HG03520 (cell line): Measurements from ENCODE around the gene CLASP1.
"Not testable (repeated sequence)": the region's sequence is repeated elsewhere in the genome, so short reads cannot be mapped to it uniquely, and the experiment has no call there.

Source experiments
- ATAC-seq: cut with Tn5 transposase; IDR thresholded peaks from one replicate; pipeline ENCODE4 v1.9.1; 2021; ENCODE audit warnings: mild to moderate bottlenecking, moderate library complexity; ENCODE audit not compliant: unreplicated experiment

Gene CLASP1

DNA sequence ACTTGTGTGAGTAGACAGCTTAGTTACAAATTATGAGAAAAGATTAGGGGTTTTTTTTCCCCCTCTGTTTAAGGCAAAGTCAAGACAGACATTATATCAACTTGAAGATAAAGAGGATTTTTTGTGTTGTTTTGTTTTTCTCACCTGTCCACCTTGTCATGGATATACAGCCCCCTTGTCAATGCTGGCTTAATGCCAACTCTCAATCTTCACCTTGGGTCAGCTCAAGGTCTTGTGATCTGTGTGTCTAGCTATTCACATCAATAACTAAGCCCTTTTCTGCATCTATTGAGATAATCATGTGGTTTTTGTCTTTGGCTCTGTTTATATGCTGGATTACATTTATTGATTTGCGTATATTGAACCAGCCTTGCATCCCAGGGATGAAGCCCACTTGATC lies 211.0 kb downstream of the CLASP1 start:
- ATAC-seq = not testable (repeated sequence)

DNA sequence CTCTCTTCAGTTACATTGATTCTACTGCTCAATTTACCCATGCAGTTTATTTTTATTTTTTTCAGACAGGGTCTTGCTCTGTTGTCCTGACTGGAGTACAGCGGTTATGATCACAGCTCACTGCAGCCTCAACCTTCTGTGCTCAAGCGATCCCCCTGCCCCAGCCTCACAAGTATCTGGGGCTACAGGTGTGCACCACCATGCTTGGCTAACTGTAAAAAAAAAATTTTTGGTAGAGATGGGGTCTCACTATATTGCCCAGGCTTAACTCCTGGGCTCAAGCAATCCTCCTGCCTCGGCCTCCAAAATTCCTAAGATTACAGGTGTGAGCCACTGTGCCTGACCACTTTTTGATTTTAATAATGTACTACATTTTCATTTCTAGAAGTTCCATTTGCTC lies 212.3 kb downstream of the CLASP1 start:
- ATAC-seq = no peak

DNA sequence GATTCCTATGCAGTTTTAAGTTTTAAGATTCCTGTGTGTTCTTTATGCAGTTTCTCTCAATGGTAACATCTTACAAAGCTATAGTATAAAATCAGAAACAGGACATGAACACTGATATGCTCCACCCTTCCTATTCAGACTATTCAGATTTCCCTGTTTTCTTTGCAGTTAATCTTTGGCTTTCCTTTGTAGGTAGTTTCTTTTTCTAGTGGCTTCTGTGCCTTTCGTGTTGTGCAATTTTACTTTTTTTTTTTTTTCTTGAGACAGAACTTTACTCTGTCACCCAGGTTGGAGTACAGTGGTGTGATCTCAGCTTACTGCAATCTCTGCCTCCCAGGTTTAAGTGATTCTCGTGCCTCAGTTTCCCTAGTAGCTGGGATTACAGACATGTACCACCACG lies 213.5 kb downstream of the CLASP1 start:
- no peak for ATAC-seq

DNA sequence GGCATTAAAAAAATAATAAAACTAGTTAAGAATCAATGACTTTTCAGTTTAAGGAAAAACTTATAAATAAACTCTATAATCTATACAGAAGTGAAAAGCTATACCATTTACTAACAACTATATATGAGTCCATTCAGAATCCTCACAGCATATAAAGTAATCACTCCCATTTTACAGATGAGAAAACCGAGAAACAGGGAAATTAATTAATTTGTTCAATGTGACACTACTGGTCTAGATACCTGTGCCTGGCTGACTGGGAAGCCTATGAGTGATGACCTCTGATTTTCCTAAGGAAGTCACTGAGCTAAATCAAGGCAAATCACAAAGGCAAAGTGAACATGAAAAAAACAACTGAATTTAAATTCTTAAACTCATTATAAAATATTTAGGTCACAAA lies 218.0 kb downstream of the CLASP1 start:
- ATAC-seq = no peak

DNA sequence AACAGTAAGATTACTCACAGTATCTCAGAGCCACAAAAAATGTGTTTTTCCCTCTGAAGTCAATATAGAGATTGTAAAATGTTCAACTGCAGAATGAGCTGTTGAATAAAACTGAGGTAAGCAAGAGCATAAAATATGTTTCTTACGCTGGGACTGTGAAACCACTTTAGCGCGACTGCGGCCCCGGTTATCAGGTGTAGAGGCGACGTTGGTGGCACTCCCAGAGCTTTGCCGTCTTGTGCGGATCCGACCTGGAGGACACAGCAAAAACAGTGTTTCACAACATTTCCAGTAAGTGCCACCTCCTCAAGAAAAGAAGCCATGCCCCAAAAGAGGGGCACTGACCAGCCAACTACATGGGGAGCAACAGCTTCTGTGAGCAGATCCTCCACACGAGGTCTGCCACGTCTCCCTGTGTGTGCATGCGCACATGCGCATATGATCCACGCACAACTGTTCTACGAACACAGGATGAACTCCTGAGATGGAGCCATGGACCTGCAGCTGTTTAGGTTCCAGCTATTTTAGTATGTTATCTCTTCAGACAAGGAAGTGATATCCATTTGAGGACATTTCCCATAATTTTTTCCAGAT lies 219.2 kb downstream of the CLASP1 start:
- ATAC-seq = no peak

DNA sequence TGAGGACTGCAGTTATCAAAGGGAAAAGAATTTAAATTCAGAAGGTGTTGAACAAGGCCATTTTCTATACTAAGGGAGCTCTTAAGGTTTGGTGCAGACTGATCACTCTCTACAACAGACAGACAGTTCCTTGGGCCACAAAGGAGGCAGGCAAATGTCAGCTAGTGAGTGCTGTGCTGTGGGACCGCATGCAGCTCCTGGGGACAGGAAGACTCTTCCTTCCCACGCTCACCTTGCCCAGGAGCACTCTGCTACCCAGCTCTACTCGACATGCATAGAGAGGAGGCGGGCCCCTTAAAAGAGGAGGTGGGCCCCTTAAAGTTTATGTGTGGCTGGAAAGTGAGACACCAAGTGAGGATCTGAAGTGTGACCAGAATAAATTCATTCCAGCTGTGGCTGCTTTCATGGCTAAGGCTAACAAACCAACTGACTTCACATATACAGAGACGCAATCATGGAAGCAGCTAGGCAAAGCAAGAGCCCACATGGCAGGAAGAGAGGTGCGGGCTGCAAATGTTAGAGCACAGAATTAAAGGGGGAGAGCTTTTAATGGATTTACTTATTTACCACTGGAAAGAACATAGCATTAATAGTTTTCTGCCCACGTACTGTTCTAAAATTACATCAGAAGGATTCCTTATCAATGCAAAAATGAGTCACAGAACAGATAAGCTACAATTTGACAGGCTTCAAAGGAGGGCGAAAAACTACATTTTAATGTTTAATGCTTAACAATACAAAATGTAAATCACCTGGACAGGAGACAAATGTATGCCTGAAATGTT lies 220.0 kb downstream of the CLASP1 start:
- ATAC-seq = no peak

DNA sequence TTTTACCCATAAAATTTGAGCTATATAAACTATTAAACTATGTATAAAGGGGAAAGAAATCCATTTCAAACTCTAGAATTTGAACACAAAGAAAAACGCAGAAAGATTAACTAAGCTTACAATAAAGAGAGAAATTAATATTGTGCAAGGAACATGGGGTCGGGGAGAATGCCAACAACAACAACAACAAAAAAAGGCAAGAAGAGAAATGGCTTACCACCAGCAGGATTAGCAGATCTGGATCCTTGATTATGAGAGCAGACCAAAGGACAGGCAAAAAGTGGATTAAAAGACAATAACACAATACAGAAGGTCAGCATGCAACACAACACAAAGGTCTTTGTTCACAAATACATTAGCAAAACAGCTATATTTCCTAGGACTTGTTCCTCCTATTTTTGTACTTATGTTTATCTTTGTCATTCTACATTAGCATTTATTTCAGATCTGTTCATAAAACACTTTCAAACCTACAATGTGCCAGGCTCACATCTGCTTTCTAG lies 222.0 kb downstream of the CLASP1 start:
- ATAC-seq = no peak

DNA sequence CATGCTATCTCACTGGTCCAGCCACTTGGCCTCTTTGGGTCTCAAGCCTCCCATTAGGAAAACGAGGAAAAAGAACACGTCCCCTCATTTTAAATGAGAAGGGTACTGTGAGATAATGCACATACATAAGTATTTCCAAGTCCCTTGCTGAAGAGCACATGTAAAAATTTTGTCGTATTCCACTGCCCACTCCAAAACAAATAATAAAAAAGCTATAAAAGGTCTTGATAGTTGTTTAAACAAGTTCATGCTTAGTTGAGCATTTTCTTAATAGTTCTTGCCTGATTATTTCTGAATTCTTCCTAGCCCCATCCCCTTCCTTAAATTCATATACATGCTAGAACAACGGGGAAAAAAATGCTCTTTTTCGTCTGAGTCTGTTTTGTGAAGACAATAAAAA lies 228.8 kb downstream of the CLASP1 start:
- ATAC-seq = no peak

DNA sequence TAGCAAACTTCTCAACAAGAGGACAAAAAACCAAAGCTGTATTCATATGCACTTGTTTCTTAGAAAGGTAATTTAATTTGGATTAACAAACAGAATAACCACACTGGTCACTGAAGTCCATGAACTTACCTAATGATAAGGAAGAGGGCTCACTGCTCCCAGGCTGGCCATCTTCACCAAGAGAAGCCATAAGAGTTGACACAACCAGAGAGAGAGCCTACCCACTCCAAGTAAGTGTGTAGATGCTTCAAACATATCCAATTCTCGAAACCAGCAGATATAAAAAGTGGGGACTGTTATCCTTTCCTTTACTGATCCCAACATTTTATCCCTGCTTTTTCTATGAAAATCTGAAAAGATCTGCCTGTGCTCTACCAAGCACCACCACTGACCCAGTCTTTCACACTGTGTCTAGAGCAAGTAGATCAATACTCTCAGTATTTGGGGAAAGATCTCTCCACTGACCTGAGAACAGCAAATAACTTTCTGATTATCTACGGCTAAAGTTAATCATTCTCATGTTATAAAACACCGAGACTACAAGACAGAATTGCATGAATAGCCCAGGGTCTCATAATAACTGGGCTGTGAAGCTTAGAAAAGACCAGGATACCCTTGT lies 230.1 kb downstream of the CLASP1 start:
- no peak for ATAC-seq

DNA sequence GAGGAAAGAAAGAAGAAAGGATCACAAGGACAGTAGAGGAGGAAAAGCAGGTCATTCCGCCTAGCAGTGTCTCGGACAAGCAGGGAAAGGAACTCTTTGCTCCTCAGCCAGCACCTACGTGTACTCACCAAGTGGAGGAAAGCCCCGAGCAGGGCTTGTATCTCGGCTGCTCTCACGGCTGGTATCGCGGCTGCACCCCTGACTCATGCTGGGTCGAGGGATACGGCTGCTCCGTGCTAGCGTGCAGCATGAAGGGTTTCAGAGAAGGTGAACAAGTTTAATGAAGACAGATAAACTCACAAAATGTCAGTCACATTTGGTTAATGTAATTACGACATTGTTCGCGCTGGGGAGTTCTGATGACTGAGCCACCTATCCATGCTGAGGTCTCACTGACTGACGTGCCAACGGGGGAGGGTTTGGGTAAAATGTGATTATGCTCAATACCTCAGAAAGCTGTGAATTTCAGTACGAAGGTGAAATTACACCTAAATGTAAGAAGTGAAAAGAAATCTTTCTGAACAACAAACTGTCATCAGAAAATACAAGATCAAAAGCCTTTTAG lies 230.7 kb downstream of the CLASP1 start:
- no peak for ATAC-seq

DNA sequence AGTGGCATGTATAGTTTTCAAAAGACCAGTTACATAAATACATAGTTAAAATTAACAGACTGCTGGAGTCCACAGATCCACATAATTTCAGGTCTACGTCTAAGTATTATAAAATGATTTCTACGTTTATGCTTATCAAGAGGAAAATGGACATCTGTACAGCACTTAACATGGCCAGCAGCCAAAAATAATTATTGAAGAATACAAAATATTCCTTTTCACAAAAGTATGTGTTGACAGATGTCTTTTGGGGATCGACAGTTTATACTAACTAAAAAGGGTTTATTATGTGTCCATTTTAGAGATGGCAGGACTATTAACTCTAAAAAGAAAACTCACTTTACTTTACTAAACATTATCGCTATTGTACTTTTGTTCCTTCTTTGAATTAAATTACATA lies 231.4 kb downstream of the CLASP1 start:
- ATAC-seq = no peak

DNA sequence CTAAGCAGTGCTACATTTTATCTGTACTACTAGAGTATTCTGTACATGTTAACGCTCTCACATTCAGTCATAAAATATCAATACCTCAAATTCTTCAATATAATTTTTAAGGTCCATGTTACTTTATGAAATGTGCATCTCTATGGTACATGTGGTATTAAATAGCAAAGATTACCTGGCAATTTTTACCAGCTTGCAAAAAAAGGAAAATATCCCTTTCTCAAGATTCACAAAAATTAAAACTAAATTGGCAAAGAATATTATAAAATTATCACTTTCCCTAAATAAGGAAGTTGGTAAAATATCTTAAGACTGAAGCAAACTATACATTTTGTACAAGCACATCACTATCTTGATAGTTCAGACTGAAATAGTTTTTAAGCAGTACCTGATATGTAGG lies 233.5 kb downstream of the CLASP1 start:
- no peak for ATAC-seq

DNA sequence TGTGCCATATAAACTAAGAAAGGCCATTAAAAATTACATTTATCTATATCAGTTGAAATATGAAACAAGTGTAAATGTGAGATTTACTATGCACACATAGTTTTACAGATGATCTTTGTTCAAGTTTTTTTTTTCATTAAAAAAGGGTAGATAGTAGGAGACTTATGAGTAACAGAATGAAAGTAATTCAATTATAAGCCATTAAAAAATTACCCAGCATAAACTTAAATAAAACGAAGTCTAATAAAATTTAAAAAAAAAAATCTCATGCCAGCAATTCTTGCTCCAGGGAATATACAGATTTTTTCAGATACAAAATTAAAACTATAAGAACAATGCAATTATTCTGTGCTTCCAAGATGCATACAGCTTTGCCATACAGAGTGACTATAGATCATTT lies 236.9 kb downstream of the CLASP1 start:
- no peak for ATAC-seq

DNA sequence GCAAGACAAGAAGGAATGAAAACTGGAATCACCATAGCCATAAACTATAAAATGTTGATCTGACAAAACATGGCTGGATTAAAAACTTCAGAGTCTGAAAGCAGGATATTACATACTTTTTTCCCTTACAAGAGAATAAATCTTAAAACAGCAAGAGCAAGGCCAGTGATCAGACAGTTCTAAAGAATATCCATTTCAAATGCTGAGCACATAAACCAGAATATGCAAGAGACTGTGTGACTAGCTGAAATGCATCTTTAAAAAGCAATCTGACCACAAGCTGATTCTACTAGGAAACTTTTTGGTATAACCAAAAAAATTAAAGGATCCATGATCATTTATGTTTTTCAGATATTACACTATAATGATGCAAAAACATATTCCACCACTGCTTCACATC lies 239.3 kb downstream of the CLASP1 start:
- ATAC-seq = no peak

DNA sequence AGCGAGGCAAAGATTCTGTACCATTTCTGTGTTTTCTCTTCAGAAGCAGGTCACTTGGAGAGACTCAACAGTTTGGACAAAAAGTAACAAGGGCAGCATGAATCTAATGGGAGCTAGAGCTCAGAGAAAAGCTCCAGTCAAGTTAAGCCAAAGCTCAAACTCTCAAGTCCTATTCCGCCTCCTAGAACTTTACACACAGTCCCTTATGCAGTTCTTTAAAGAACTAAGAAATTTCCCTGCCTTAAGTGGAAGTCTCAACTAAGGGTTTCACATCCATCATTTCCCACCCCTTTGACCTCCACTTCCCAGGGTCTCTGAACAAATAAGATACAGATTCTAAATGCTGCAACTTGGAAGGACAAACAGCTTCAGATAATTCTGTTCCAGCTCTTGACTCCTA lies 239.9 kb downstream of the CLASP1 start:
- ATAC-seq = no peak

DNA sequence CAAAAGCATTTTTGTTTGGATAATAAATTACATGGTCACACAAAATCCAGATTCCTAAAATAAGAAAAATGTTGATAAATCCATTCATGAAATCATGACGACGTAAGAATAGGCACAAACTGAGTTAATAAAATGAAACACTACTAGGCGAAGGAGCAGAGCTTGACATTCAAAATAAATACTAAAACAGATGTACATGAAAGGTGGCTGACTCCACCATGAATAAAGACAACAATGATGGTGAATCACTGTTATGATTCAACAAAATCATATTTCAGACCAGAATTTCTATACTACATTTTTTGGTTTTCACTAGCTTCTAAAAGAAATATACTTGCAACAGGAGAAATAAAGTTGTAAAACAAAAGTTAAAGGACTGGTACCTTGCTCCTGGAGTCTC lies 240.6 kb downstream of the CLASP1 start:
- no peak for ATAC-seq

DNA sequence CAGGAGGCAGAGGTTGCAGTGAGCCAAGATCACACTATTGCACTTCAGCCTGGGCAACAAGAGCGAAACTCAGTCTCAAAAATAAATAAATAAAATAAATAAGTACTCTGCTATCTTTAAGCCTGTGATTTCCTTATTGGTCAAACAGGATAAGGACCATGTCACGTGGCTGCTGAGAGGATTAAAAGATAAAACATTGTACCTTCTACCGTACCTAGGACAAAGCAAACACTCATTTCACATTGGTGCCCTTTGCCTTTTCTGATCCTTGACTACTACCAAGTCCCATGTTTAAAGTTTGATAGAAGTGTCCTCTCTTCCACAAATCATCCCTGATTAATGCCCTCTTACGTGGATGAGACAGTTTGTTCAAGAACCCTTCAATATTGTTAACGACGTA lies 244.0 kb downstream of the CLASP1 start:
- ATAC-seq = no peak

DNA sequence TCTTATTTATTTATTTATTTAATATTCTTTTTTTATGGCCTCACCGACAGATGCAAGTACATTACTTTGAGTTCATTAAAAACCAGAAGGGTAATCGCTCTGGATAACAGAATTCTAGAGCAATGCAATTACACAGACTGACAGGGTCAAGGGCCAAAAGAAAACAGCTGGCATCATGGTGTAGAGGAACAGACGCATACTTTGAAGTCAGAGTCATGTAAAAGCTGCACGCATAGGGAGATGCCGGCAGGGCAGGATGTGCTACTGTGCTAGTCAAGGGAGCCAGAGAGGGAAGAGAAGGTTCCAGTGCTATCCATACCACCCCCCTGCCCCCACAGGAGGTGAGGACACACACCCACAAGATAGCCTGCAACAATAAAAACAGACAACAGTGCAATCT lies 249.1 kb downstream of the CLASP1 start:
- no peak for ATAC-seq

DNA sequence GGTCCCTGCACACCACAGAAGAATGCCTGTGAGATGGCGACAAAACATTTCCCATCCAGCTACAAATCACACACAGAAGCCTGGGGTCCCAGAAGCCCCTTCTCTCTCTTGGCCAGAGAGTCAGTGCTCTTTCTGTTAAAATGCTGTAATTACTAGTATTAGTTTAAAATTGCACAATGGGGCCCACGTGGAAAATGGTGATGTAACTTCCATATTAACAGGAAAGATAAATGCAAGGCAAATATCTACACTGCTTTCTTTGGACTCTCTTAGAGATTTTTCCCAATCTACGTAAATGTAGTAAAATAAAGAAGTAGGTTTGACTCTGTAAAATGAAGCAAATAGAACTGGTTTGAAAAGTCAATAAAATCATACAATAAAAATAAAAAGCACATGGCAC lies 250.4 kb downstream of the CLASP1 start:
- ATAC-seq = no peak

DNA sequence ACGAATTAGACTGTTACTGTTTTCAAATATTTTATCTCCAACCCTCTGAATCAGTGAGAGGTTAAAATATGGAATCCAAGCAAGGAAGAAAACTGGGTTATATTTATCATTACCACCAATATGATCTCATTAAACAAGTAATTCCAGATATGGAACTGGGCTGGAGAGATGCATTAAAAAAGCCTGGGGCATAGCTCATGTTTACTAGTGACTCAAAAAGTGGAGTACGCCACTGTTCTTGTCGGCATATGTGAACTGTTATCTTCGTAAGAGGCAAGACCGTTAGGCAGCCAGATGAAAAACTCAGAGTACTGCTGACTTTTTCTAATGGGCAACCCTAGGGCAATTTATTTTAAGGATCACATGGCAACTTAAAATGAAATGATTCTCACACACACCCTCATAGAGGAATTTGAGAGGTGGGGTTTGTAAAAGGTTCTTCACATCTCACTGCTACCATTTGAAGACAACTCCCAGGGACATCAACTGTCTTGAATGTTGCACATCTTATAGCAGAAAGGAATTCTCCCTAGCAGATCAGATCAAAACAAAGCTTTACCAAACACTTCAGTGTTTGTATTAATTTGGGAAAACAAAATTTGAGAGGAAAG lies 259.1 kb downstream of the CLASP1 start:
- no peak for ATAC-seq

DNA sequence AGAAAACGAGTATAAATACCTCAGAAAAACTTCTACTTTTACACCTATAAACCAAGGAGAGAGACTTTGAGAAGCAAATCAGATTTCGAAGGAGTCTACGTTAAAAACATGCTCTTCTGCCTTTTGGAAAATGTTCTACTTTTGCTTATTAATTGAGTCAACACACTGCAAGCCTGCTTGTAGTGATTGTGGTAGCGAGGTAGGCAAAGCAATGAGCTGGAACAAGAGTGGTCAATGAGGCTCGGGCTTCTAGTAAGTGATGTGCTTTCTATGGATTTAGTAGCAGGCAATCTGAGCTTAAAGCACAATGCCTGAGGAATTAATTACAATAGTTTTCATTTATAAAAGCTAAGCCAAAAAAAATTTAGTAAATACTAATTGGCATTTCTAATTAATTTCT lies 260.9 kb downstream of the CLASP1 start:
- no peak for ATAC-seq
